ENCODE data around the gene MUC5B. TPM values are rescaled to one million over a fixed set of nuclear protein-coding genes. Genes with fewer than 3 reads are reported as not detected.
A peak's percentile ranks its signal among the peaks of the same experiment; 100 is the strongest.

The MUC5B gene
- total and polyA plus RNA-seq, 2 of the 13 experiments (the other 11 are each of a cell fraction or from before 2014, with no cell fraction given) = 0.01 TPM; not detected in 1

DNA sequence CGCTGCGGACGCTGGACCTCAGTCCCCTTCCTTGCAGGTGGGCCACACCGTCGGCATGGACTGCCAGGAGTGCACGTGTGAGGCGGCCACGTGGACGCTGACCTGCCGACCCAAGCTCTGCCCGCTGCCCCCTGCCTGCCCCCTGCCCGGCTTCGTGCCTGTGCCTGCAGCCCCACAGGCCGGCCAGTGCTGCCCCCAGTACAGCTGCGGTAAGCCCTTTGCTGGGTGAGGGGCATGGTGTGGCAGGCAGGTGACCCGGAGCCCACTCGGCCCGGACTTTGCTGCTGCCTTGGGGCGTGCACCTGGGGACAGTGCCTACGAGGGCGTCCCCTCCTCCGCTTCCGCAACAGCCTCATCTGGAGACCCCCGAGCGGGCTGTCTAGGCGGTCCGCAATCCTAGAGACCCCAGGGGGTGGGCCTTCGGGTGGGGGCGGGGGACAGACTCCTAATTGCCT, 25.4 kb upstream of the MUC5B start:
- no peaks in the 10 kb centered on the region for H3K36me3 ChIP-seq (replicated peaks in 1 of 2; ENCODE audit: control insufficient read depth in 1 of 2, insufficient read depth in 2 of 2, low read length in 2 of 2)
- no peaks in the 10 kb centered on the region for H3K4me1 ChIP-seq (ENCODE audit: insufficient read depth, low read length)
- TF ChIP-seq EZH2 (conservative IDR thresholded peaks at IDR 0.05; ENCODE audit: low read depth, low read length) (0 out of 2 replicates have a peak, but pooled peaks have one; percentile 51), SNAPC2 (CRISPR knock-in tag; IDR thresholded peaks at IDR 0.05) (no peak)
- TF ChIP-seq, protein P1, sequence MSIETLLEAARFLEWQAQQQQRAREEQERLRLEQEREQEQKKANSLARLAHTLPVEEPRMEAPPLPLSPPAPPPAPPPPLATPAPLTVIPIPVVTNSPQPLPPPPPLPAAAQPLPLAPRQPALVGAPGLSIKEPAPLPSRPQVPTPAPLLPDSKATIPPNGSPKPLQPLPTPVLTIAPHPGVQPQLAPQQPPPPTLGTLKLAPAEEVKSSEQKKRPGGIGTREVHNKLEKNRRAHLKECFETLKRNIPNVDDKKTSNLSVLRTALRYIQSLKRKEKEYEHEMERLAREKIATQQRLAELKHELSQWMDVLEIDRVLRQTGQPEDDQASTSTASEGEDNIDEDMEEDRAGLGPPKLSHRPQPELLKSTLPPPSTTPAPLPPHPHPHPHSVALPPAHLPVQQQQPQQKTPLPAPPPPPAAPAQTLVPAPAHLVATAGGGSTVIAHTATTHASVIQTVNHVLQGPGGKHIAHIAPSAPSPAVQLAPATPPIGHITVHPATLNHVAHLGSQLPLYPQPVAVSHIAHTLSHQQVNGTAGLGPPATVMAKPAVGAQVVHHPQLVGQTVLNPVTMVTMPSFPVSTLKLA (IDR thresholded peaks at IDR 0.05) = peak; percentile 43; the same call in 1 of the 2 replicates
- peaks cover 29 to 75% of the 10 kb centered on the region in 2 experiments for H3K27me3 ChIP-seq (ENCODE audit: control insufficient read depth in 1 of 2, insufficient read depth in 2 of 2, low read length in 2 of 2)
- H4K20me1 ChIP-seq (ENCODE audit: insufficient read depth, low read length) = no peaks in the 10 kb centered on the region
- BruUV-seq (replicated peaks) = no TSS peak
- intact Hi-C loops (cut with micrococcal nuclease; ENCODE audit: unreplicated experiment) (no loop called here), in situ Hi-C loops (cut with HindIII; ENCODE audit: extremely low pct_ligation_motif_present, low pct_unique_long_range_greater_than_20kb) (no loop called here)
- CTCF ChIA-PET (ENCODE audit: low intra/inter-chr PET ratio, low total read pairs) = no interaction called here
- H3K79me2 ChIP-seq (ENCODE audit: insufficient read depth, low read length) = no peaks in the 10 kb centered on the region
- H3K4me2 ChIP-seq (ENCODE audit: low read depth, low read length) = no peak overlapping the region
- no peak overlapping the region for H3K4me3 ChIP-seq (replicated peaks in 1 of 3; ENCODE audit: insufficient read depth in 1 of 3, low read depth in 2 of 3, low read length in 3 of 3)
- DNase-seq (ENCODE audit: low spot score) (no peak), FAIRE-seq (no peak), ATAC-seq (no peak)
- H3K27ac ChIP-seq (ENCODE audit: extremely low read length, insufficient read depth, low read length) = no peak overlapping the region
- no peak overlapping the region for H3K9ac ChIP-seq (ENCODE audit: insufficient read depth, low read depth, low read length)
- no peak overlapping the region for H2AFZ ChIP-seq (ENCODE audit: low read length)
- POLR2A ChIA-PET = no interaction called here
- H3K9me3 ChIP-seq (ENCODE audit: low read length) = no peaks in the 10 kb centered on the region
- WGBS (ENCODE audit: low lambda C conversion rate) = no CpG with 5 or more reads among the region's 29 CpGs

DNA sequence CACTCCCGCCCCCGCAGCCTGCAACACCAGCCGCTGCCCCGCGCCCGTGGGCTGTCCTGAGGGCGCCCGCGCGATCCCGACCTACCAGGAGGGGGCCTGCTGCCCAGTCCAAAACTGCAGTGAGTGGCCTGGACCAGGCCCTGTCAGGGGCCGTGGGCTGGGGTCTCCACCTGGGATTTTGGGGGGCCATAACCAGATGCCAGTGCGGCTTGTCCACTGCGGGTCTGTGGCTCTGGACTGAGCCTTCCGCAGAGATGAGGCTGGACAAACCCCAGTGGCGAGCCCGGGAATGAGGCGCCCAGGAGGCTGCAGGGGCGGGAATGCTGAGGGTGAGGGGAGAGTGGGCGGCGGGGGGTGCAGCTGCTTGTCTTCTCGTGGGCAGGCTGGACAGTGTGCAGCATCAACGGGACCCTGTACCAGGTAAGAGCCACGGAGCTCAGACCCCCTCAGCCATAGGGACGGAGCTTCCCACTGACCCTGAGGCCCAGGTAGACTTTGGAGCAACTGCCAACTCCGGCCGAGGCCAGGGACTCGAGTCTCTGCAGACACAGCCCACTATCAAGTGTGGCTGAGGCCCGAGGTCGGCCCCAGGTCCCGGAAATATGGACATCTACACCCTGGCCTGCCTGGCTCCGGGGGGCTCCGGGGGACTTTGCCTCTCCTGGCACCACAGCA, 24.8 kb upstream of the MUC5B start:
- ATAC-seq (peak; percentile 12; the same call in 2 of the 3 replicates), DNase-seq (ENCODE audit: low spot score) (no peak), FAIRE-seq (no peak)
- POLR2A ChIA-PET = no interaction called here
- H3K4me2 ChIP-seq (ENCODE audit: low read depth, low read length) = no peak overlapping the region
- H3K9me3 ChIP-seq (ENCODE audit: low read length) = no peaks in the 10 kb centered on the region
- no peak overlapping the region for H3K9ac ChIP-seq (ENCODE audit: insufficient read depth, low read depth, low read length)
- no peak overlapping the region for H2AFZ ChIP-seq (ENCODE audit: low read length)
- intact Hi-C loops (cut with micrococcal nuclease; ENCODE audit: unreplicated experiment) = no loop called here
- no peak overlapping the region for H3K27ac ChIP-seq (ENCODE audit: extremely low read length, insufficient read depth, low read length)
- CTCF ChIA-PET (ENCODE audit: low intra/inter-chr PET ratio, low total read pairs) = no interaction called here
- H4K20me1 ChIP-seq (ENCODE audit: insufficient read depth, low read length) = no peaks in the 10 kb centered on the region
- H3K36me3 ChIP-seq (replicated peaks in 1 of 2; ENCODE audit: control insufficient read depth in 1 of 2, insufficient read depth in 2 of 2, low read length in 2 of 2) = no peaks in the 10 kb centered on the region
- BruUV-seq (replicated peaks) = no TSS peak
- in situ Hi-C loops (cut with HindIII; ENCODE audit: extremely low pct_ligation_motif_present, low pct_unique_long_range_greater_than_20kb) = no loop called here
- TF ChIP-seq, protein P2, sequence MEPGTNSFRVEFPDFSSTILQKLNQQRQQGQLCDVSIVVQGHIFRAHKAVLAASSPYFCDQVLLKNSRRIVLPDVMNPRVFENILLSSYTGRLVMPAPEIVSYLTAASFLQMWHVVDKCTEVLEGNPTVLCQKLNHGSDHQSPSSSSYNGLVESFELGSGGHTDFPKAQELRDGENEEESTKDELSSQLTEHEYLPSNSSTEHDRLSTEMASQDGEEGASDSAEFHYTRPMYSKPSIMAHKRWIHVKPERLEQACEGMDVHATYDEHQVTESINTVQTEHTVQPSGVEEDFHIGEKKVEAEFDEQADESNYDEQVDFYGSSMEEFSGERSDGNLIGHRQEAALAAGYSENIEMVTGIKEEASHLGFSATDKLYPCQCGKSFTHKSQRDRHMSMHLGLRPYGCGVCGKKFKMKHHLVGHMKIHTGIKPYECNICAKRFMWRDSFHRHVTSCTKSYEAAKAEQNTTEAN (CRISPR knock-in tag; conservative IDR thresholded peaks at IDR 0.05) = no peak
- TF ChIP-seq GABPB1 (CRISPR knock-in tag; IDR thresholded peaks at IDR 0.05) = no peak
- H3K79me2 ChIP-seq (ENCODE audit: insufficient read depth, low read length) = no peaks in the 10 kb centered on the region
- WGBS (ENCODE audit: low lambda C conversion rate) = 20% methylated on average over 1 of the region's 33 CpGs
- no peaks in the 10 kb centered on the region for H3K4me1 ChIP-seq (ENCODE audit: insufficient read depth, low read length)
- H3K27me3 ChIP-seq (ENCODE audit: control insufficient read depth in 1 of 2, insufficient read depth in 2 of 2, low read length in 2 of 2) = peaks cover 27 to 69% of the 10 kb centered on the region in 2 experiments
- no peak overlapping the region for H3K4me3 ChIP-seq (replicated peaks in 1 of 3; ENCODE audit: insufficient read depth in 1 of 3, low read depth in 2 of 3, low read length in 3 of 3)

All from HepG2 (cell line).